HEK293T (cell line): ENCODE results near the gene ZFR2.

Experiments used
- BHLHE40 ChIP-seq: fragments of 450-650 bp; IDR thresholded peaks from 2 replicates; pipeline ENCODE4 v1.6.1; 2016; ENCODE audit warnings: mild to moderate bottlenecking, moderate library complexity, borderline replicate concordance
- ELF4 ChIP-seq: fragments of 450-650 bp; IDR thresholded peaks from 2 replicates; pipeline ENCODE4 v1.6.1; 2017; ENCODE audit warnings: antibody characterized with exemption
- FOXA1 ChIP-seq: fragments of 450-650 bp; IDR thresholded peaks from 2 replicates; pipeline ENCODE4 v1.6.1; 2016; ENCODE audit warnings: mild to moderate bottlenecking
- FOXK2 ChIP-seq: fragments of 450-650 bp; IDR thresholded peaks from 2 replicates; pipeline ENCODE4 v1.6.1; 2016; ENCODE audit warnings: mild to moderate bottlenecking
- FOXM1 ChIP-seq: fragments of 450-650 bp; IDR thresholded peaks from 2 replicates; pipeline ENCODE4 v1.6.1; 2017; ENCODE audit warnings: mild to moderate bottlenecking, borderline replicate concordance
- HDGF ChIP-seq: fragments of 450-650 bp; IDR thresholded peaks from 2 replicates; pipeline ENCODE4 v1.6.1; 2017; ENCODE audit warnings: antibody characterized with exemption, borderline replicate concordance
- NFRKB ChIP-seq: fragments of 450-650 bp; IDR thresholded peaks from 2 replicates; pipeline ENCODE4 v1.6.1; 2016; ENCODE audit warnings: mild to moderate bottlenecking, moderate library complexity
- SP1 ChIP-seq: fragments of 450-650 bp; IDR thresholded peaks from 2 replicates; pipeline ENCODE4 v1.6.1; 2017

GRCh38 chr19:3868770-3869456 lies at the start of gene ZFR2:
- TF ChIP-seq HDGF: no peak
- TF ChIP-seq BHLHE40: no peak
- no peak for TF ChIP-seq NFRKB
- no peak for TF ChIP-seq FOXK2
- no peak for TF ChIP-seq SP1
- TF ChIP-seq FOXM1: no peak
- TF ChIP-seq FOXA1: no peak
- TF ChIP-seq ELF4: no peak
